22Rv1 (cell line): Measurements from ENCODE around the gene BHMT2.

ENCODE experiments used
- H3K27ac ChIP-seq: fragments of 450-650 bp; 2 replicates; pipeline ENCODE4 v1.5.1; 2017
- CTCF ChIP-seq: fragments of 450-650 bp; IDR thresholded peaks from 2 replicates; pipeline ENCODE4 v1.5.1; 2017; ENCODE audit warnings: mild to moderate bottlenecking
- ZFX ChIP-seq: fragments of 450-650 bp; IDR thresholded peaks from 2 replicates; pipeline ENCODE4 v1.6.1; 2017; ENCODE audit warnings: antibody characterized with exemption, borderline replicate concordance

The BHMT2 gene

GRCh38 chr5:79107020-79107796 is 37.6 kb downstream of the BHMT2 start:
- no peak overlapping the region for H3K27ac ChIP-seq
- TF ChIP-seq CTCF (no peak), ZFX (no peak)

DNA sequence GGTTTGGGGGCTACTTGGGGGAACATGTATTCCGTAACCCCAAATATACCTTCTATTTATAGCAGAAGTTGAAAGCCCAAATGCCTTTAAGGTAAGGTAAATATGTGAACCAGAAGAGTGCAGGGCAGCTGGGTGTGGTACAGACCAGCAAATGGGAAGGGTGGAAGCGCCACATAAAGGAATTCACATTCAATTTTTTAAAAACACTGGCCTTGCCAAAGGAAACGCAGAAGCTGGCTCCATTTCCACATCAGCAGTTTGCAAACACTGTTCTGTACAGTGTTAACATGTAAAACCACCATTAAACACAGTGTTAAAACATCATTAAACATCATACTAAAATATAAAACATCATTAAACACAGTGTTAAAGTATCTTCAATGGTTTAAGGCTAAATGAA is 38.5 kb downstream of the BHMT2 start:
- no peak overlapping the region for H3K27ac ChIP-seq
- no peak for TF ChIP-seq CTCF

- no peak for TF ChIP-seq CTCF
- no peak for TF ChIP-seq ZFX
- no peak overlapping the region for H3K27ac ChIP-seq
Observed at GRCh38 chr5:79108792-79109191, 39.2 kb downstream of the BHMT2 start.

GRCh38 chr5:79109527-79110492 is 40.2 kb downstream of the BHMT2 start:
- peak; percentile 72 for TF ChIP-seq CTCF
- TF ChIP-seq ZFX: no peak
- no peak overlapping the region for H3K27ac ChIP-seq

DNA sequence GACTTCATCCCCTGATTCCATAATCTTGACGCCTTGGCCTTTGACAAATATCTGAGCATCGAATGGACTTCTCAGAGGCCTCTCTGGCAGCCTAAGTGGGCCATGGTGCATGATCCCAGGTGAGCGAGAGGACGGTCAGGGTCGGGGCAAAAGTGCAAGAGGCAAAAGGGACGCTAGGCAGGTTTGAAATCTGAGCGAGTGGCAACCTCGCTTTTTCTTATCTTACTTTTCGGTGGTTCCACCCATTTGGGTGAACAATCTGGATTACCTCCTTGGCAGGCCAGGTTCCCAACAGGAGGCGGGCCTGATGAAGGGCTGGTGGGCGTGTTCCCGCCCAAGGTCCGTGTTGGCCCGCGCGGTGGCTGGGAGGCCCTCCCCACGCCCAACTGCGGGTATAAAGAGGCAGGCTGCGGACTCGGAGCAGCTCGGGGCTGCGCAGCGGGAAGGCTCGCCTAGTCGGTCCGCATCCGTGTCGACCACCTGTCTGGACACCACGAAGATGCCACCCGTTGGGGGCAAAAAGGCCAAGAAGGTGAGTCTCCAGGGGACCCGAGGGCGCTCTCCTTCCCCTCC is 41.9 kb downstream of the BHMT2 start, which contains the start of gene BHMT:
BHMT (plus strand) TSS at position 423 of the 573 bp plus-strand sequence; CDS start at position 500, 77 bp downstream.
- no peak within 1 kb of the TSS for H3K27ac ChIP-seq
- TF ChIP-seq CTCF (no peak), ZFX (no peak)

- no peak for TF ChIP-seq ZFX
- H3K27ac ChIP-seq: no peak overlapping the region
Observed at GRCh38 chr5:79111960-79112702, 42.6 kb downstream of the BHMT2 start.

GRCh38 chr5:79112703-79113058 is 43.1 kb downstream of the BHMT2 start:
- H3K27ac ChIP-seq: no peak overlapping the region
- TF ChIP-seq CTCF: no peak
- no peak for TF ChIP-seq ZFX
